IPS DF 4.7 (cell line): ENCODE measurements around the gene SRRM4.

Experiments
- DNase-seq: peaks from one replicate; pipeline ENCODE4 v3.0.0-alpha.2; 2013; ENCODE audit warnings: low spot score; ENCODE audit errors: extremely low read depth

SRRM4 gene

DNA sequence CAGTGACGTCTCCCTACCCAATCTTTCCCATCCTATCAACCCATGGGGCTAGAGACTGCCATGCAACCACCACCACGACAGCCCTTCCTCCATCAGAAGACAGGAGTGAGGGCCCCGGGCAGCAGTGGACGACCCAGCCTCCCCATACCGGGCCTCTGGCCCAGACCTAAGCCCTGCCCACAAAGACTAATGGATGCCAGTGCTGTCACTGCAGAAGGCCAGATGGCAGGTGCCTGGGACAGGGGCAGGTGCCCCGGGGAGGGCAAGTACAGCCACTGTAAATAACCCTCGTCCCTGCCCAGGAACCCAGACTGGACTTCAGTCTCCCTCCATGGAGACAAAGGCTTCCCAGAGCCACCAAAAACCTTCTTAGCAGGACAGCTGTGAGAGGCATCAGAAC, 177.1 kb downstream of the SRRM4 start:
- DNase-seq: no peak

DNA sequence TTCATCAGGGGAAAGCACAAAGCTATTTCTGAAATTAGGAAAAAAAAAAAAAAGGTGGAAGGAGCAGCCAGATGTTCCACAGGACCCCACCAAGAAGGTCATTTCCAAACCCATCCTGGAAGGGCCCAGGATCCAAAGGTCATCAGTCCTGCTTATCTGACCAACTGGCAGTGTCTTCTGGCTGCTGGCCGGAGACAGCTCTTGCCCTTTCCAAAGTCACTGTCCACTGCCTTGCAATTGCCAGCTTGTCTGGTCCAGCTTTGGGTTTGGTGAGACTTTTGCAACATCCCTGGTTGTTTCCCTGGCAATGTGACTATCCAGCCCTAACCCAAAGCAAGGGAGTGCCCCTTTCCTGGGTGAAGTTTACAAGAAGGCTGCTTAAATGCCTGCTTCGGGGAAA, 178.5 kb downstream of the SRRM4 start:
- DNase-seq: no peak

DNA sequence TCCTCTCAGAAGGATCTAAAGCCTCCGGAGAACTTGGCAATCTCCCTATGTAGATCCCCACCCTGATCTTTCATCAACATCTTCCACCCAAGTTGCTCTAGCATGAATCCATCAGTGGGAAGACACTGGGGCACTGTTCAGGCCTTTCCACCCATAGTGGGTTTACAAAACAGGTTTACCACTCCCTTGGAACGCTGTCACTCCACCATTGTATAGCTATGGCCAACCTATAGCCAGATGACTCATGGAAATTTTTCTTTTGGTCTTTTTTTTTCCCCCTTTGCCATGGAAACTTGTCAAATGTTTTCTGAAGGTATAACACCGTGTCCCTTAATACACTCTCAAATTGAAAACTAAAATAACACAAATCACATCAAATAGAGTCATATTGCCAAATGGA, 186.6 kb downstream of the SRRM4 start:
- no peak for DNase-seq

GRCh38 chr12:119168721-119169120, 187.4 kb downstream of the SRRM4 start:
- DNase-seq: no peak

DNA sequence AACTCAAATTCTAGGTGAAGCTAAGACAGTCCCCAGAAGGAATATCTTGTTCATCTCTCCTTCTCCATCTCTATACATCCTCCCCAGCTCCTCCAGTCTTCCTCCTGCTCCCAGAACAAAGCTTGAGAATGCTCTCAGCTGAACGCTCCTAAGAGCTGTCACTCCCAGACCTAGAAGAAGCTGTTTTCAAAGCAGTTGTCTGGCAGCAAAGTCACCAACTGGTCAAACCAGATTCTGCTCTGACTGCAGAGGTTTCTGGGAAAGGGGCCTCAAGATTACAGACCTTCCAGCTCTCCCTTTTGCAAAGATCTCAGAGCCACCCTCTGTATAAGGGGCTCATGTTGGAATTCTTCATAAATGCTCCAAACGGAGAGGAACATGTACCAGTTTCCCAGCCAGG, 187.8 kb downstream of the SRRM4 start:
- no peak for DNase-seq

GRCh38 chr12:119171291-119171690, 189.9 kb downstream of the SRRM4 start:
- DNase-seq: no peak

DNA sequence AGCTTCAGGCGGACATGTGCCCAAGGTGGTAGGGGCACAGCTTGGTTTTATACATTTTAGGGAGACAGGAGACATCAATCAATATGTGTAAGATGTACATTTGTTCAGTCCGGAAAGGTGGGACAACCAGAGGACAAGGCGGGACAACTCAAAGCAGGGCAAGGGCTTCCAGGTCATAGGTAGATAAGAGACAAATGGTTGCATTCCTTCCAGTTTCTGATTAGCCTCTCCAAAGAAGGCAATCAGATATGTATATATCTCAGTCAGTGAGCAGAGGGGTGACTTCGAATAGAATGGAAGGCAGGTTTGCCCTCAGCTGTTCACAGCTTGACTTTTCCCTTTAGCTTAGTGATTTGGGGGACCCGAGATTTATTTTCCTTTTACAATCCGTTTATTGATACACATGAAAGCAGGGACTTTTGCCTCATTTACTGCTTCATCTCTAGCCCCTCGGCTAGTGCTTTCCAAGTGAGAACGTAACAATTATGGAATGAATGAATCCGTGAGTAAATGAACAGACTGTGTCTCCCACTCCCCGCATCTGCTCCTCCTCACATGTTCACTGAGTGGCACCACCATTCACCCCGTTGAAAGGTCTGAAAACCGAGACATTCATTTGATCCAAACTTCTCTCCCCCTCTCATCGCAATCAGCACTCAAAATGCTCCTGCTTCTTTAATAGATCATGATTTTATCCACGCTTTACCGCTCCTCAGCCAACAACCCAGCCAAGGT, 190.5 kb downstream of the SRRM4 start:
- no peak for DNase-seq

DNA sequence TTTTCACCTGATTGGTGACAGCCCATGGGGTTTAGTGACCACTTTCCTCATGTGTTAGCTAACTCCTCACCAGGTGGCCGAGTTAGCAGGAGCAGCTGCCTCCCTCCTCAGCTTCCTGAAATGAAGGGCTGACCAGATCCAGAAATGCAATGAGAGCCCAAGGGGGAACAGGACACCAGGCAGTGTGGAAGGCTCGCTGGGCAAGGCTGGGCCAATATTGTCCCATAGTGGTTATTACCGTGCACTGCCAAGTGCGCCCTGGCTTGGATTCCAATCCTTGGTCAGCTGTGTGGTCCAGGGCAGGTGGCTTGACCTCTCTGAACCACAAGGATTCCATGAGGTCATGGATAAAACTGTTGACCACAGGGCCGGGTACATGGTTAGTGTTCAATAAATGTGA, 193.7 kb downstream of the SRRM4 start:
- DNase-seq: no peak

DNA sequence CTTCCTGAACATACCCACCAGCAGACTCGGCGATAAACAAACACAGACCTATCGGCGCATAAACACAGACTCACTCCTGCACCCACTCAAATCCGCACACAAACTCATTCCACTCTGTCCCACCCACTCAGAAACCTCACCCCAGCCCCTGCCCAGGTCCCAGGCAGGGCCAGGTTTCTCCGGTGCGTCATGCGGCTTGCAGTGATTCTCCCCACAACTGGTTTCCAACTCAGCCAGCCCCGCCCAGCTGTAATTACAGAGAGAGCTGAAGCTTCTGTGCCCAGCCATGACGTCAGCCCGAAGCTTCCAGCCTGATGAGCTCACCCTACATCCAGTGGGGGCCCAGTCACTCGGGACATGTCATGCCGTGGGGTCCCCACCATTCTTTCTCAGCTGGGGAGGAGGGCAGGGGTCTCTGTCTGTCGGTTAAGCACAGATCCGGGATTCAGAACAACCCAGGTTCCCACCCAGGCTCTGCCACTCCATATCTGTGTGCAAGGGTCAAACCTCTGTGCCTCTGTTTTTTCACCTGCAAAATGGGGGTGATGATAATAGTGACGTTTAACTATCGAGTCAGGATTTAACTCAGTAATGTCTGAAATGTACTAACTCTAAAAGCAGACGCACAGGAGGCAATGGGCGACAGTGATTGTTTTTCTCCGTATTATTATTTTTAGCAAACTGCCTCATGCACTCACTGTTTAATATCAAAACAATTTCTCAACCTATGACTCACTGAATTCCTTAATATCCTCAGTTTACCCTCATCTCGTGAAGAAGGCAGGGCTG, 195.1 kb downstream of the SRRM4 start:
- DNase-seq: no peak

- no peak for DNase-seq
These were observed 195.7 kb downstream of the SRRM4 start for GRCh38 chr12:119177056-119177325.

- no peak for DNase-seq
These were observed 196.5 kb downstream of the SRRM4 start for GRCh38 chr12:119177724-119178380.

DNA sequence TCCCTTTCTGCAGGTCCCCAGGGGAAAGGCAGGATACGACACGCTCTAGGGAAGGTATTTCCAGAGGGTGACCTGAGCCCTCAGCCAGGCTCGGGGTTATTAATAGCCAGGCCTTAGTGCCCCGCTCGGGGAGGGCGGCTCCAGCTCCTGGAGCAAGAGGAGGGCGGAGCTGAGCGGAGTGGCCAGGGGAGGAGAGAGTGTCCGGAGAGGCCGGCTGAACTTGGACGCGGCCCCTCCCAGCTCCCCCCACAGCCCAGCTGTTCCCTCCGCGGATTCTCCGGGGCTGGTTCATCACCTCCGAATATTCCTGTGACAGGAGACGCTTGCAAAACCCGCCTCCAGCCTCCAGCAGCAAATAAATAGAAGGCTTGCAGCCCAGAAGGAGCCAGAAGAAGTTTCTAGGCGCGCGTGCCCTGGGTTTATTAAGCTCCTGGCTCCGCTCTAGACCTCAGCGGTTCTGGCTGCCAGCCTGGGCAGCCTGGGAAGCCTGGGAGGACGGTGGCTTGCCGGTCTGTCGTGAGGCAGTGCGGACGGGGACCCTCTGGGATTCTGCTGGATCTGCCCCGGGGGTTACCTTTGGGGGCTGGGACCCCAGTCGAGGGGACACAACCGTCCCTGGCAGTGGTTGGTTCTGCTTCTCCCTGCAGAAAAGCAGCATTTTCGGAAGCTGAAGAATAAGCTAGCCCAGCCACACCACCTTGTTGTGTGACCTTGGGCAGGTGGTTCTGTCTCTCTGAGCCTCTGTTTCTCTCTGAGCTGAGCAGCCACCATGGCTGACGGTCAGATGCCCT, 197.4 kb downstream of the SRRM4 start, which contains the start of gene HSPB8:
TSS of gene HSPB8 (plus strand) at position 388 of the 791 bp plus-strand sequence. CDS start at position 770, 382 bp downstream.
- DNase-seq: no peak

- DNase-seq: no peak
These were observed 198.1 kb downstream of the SRRM4 start for GRCh38 chr12:119179335-119180021.

DNA sequence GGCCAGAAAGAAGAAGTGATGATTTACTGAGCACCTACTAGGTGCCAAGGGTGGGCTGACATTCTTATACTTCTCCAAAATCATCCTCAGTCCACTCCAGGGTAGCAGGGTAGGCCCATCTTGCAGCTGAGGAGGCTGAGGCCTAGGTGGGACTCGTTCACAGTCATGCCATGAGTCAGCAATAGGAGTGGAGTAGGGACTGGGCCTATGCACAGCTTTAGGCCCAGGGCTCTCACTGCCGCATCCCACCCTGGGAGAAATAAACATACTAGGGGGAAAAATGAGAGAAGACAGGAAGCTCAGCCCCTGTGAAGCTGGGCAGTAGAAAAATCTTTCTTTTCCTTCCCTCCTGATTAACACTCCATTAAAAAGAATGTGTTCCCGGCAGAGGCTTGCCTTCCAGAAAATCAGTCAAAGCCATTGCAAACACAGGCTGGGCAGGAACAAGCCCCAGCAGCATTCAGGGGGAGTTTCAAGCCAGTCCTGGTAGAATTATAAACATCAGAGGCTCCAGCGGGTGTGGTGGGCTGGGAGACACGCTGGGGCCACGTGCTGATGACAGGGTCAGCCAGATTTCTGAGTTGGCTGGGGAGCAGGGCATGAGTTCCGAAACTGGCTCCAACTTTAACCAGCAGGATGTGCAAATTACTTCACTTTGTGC, 199.2 kb downstream of the SRRM4 start:
- DNase-seq: no peak

DNA sequence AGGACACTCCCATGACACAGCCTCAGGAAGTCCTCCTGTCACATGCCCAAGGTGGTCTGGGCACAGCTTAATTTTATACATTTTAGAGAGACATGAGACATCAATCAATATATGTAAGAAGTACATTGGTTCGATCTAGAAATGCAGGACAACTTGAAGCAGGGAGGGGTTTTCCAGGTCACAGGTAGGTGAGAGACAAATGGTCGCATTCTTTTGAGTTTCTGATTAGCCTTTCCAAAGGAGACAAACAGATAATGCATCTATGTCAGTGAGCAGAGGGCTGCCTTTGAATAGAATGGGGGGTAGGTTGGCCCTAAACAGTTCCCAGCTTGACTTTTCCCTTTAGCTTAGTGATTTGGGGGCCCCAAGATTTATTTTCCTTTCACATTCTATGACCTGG, 199.9 kb downstream of the SRRM4 start:
- DNase-seq: no peak

GRCh38 chr12:119181944-119182343, 200.6 kb downstream of the SRRM4 start:
- DNase-seq: no peak

DNA sequence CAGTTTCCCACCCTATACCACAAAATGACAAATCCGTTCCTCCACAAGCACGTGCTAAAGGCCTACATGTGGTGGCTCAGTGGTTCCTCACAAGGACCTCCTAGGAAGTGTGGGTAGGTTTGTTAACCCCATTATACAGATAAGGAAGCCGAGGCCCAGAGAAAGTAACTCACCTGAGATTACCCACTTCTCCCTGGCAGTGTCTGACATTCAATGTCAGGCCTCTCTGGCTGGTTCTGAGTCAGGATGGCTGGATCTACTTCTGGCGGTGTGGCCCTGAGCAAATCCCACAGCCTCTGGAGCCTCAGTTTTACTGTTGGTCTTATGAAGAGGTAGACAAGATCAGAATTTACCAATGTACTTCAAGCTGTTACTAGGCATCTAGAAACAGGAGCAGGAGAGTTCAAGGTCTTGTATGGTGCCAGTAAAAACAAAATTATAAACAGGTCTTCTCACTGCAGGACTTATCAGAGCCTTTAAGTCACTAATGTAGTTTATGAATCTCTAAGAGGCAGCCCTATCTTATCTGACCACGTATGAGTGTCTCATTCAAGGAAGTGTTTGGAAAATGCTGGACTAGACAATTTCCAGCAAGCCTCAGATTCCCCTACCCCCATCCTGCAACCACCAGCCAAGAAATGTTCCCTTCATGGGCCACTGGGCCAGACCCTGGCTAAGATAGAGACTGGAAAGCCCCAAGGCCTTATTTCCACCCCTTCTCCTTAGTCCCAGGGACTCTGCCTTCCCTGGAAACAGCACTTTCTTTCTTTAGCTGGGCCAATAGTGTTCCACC, 201.6 kb downstream of the SRRM4 start:
- DNase-seq: no peak

GRCh38 chr12:119183942-119184695, 202.8 kb downstream of the SRRM4 start:
- no peak for DNase-seq

- DNase-seq: no peak
These were observed 213.9 kb downstream of the SRRM4 start for GRCh38 chr12:119195256-119195655.
